ENCODE measurements around the gene R3HDML. TPM values are rescaled to one million over a fixed set of nuclear protein-coding genes. Genes with fewer than 3 reads are reported as not detected.

Gene R3HDML
- total and polyA plus RNA-seq, 9 of the 15 experiments (the other 6 are each of a cell fraction or from before 2014, with no cell fraction given): not detected

DNA sequence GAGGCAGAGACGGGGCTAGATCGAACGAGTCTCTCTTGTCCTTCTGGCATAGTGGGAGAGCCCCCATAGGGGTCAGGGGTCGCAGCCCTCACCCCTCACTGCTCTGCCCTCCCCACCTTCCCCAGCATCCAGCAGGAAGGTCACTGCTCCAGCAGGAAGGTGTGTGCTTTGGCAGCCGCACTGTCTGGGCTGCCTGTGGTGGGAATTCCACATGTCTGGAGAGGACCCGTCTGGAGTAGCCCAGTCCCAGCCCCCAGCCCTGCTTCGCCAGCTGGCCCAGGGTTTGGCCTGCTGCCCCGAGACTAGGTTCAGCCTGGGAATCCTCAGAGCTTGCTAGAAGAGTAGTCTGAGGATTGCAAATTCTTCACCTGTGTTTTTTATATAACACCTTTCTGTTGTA lies 2.5 kb upstream of the R3HDML start:
- no peak overlapping the region for H3K27ac ChIP-seq (ENCODE audit: extremely low read depth, low read depth, low read length)
- no peak overlapping the region for H3K4me3 ChIP-seq
- H3K9me3 ChIP-seq (replicated peaks; ENCODE audit: control insufficient read depth, insufficient read depth, low read depth, low read length): no peaks in the 10 kb centered on the region
- FAIRE-seq (no peak), DNase-seq (ENCODE audit: extremely low read depth in 1 of 4, low spot score in 3 of 4) (peak in 1 of 4 experiments; percentile 1), ATAC-seq (no peak)
- H3K79me2 ChIP-seq (ENCODE audit: control insufficient read depth, insufficient read depth, low read length): no peaks in the 10 kb centered on the region
- H3K36me3 ChIP-seq (ENCODE audit: control insufficient read depth, insufficient read depth, low read length): no peaks in the 10 kb centered on the region
- no peak overlapping the region for H3K4me2 ChIP-seq (ENCODE audit: insufficient read depth, low read length)
- no peaks in the 10 kb centered on the region for H4K20me1 ChIP-seq (replicated peaks; ENCODE audit: control insufficient read depth, insufficient read depth, low read length)
- H2AFZ ChIP-seq (ENCODE audit: low read depth, low read length): no peak overlapping the region
- ChIA-PET CTCF (ENCODE audit: low intra/inter-chr PET ratio) (no interaction called here), POLR2A (no interaction called here)
- no peak overlapping the region for H3K9ac ChIP-seq (ENCODE audit: insufficient read depth in 1 of 2, low read depth in 2 of 2, low read length in 2 of 2)
- no peaks in the 10 kb centered on the region for H3K4me1 ChIP-seq (replicated peaks in 1 of 2; ENCODE audit: control insufficient read depth in 2 of 2, insufficient read depth in 2 of 2, low read length in 2 of 2)
- H3K9me1 ChIP-seq (ENCODE audit: control insufficient read depth, insufficient read depth, low read length): no peaks in the 10 kb centered on the region
- WGBS (ENCODE audit: insufficient coverage, low coverage, missing lambda C conversion rate): 1% methylated on average over 8 of the region's 8 CpGs
- peaks cover 26 to 65% of the 10 kb centered on the region in 2 experiments for H3K27me3 ChIP-seq (ENCODE audit: control insufficient read depth in 2 of 2, insufficient read depth in 2 of 2, low read length in 2 of 2)
- in situ Hi-C loops (cut with MboI) (no loop called here), intact Hi-C loops (cut with micrococcal nuclease) (no loop called here)
- no TSS peak for BruUV-seq (replicated peaks)
- no peak for TF ChIP-seq HNRNPK (IDR thresholded peaks at IDR 0.05; ENCODE audit: low read depth, low read length, poor library complexity, severe bottlenecking)
- no peak for TF ChIP-seq SRF (CRISPR knock-in tag; IDR thresholded peaks at IDR 0.05)
- TF ChIP-seq PCBP2 (IDR thresholded peaks at IDR 0.05; ENCODE audit: low read depth, low read length, poor library complexity, severe bottlenecking): no peak
- no peak for TF ChIP-seq CBX1 (IDR thresholded peaks at IDR 0.05; ENCODE audit: low read depth)
- no peak for TF ChIP-seq ZNF699 (CRISPR knock-in tag; IDR thresholded peaks at IDR 0.05; ENCODE audit: insufficient replicate concordance)
- no peak for TF ChIP-seq ZNF696 (CRISPR knock-in tag; conservative IDR thresholded peaks at IDR 0.05)
- TF ChIP-seq, protein P1, sequence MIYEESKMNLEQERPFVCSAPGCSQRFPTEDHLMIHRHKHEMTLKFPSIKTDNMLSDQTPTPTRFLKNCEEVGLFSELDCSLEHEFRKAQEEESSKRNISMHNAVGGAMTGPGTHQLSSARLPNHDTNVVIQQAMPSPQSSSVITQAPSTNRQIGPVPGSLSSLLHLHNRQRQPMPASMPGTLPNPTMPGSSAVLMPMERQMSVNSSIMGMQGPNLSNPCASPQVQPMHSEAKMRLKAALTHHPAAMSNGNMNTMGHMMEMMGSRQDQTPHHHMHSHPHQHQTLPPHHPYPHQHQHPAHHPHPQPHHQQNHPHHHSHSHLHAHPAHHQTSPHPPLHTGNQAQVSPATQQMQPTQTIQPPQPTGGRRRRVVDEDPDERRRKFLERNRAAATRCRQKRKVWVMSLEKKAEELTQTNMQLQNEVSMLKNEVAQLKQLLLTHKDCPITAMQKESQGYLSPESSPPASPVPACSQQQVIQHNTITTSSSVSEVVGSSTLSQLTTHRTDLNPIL (CRISPR knock-in tag; IDR thresholded peaks at IDR 0.05): no peak
- no peak for TF ChIP-seq CSDE1 (IDR thresholded peaks at IDR 0.05)
- TF ChIP-seq, protein P2, sequence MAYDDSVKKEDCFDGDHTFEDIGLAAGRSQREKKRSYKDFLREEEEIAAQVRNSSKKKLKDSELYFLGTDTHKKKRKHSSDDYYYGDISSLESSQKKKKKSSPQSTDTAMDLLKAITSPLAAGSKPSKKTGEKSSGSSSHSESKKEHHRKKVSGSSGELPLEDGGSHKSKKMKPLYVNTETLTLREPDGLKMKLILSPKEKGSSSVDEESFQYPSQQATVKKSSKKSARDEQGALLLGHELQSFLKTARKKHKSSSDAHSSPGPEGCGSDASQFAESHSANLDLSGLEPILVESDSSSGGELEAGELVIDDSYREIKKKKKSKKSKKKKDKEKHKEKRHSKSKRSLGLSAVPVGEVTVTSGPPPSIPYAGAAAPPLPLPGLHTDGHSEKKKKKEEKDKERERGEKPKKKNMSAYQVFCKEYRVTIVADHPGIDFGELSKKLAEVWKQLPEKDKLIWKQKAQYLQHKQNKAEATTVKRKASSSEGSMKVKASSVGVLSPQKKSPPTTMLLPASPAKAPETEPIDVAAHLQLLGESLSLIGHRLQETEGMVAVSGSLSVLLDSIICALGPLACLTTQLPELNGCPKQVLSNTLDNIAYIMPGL (CRISPR knock-in tag; IDR thresholded peaks at IDR 0.05): no peak
- TF ChIP-seq, protein P3, sequence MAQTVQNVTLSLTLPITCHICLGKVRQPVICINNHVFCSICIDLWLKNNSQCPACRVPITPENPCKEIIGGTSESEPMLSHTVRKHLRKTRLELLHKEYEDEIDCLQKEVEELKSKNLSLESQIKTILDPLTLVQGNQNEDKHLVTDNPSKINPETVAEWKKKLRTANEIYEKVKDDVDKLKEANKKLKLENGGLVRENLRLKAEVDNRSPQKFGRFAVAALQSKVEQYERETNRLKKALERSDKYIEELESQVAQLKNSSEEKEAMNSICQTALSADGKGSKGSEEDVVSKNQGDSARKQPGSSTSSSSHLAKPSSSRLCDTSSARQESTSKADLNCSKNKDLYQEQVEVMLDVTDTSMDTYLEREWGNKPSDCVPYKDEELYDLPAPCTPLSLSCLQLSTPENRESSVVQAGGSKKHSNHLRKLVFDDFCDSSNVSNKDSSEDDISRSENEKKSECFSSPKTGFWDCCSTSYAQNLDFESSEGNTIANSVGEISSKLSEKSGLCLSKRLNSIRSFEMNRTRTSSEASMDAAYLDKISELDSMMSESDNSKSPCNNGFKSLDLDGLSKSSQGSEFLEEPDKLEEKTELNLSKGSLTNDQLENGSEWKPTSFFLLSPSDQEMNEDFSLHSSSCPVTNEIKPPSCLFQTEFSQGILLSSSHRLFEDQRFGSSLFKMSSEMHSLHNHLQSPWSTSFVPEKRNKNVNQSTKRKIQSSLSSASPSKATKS (CRISPR knock-in tag; IDR thresholded peaks at IDR 0.05): no peak
- no peak for TF ChIP-seq DPF2 (IDR thresholded peaks at IDR 0.05)
- TF ChIP-seq, protein P4, sequence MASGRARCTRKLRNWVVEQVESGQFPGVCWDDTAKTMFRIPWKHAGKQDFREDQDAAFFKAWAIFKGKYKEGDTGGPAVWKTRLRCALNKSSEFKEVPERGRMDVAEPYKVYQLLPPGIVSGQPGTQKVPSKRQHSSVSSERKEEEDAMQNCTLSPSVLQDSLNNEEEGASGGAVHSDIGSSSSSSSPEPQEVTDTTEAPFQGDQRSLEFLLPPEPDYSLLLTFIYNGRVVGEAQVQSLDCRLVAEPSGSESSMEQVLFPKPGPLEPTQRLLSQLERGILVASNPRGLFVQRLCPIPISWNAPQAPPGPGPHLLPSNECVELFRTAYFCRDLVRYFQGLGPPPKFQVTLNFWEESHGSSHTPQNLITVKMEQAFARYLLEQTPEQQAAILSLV (tag; IDR thresholded peaks at IDR 0.05): no peak
- TF ChIP-seq, protein P5, sequence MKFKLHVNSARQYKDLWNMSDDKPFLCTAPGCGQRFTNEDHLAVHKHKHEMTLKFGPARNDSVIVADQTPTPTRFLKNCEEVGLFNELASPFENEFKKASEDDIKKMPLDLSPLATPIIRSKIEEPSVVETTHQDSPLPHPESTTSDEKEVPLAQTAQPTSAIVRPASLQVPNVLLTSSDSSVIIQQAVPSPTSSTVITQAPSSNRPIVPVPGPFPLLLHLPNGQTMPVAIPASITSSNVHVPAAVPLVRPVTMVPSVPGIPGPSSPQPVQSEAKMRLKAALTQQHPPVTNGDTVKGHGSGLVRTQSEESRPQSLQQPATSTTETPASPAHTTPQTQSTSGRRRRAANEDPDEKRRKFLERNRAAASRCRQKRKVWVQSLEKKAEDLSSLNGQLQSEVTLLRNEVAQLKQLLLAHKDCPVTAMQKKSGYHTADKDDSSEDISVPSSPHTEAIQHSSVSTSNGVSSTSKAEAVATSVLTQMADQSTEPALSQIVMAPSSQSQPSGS (CRISPR knock-in tag; IDR thresholded peaks at IDR 0.05): no peak
- TF ChIP-seq PURB (CRISPR knock-in tag; IDR thresholded peaks at IDR 0.05; ENCODE audit: low read depth): no peak

All from K562 (cell line).